Measurements from ENCODE around the gene SCO2. TPM values are rescaled to one million over a fixed set of nuclear protein-coding genes. Genes with fewer than 3 reads are reported as not detected.

Gene SCO2
- total and polyA plus RNA-seq, 9 of the 15 experiments (the other 6 are each of a cell fraction or from before 2014, with no cell fraction given): 0.34 to 4.0 (median 1.1) TPM; not detected in 3

DNA sequence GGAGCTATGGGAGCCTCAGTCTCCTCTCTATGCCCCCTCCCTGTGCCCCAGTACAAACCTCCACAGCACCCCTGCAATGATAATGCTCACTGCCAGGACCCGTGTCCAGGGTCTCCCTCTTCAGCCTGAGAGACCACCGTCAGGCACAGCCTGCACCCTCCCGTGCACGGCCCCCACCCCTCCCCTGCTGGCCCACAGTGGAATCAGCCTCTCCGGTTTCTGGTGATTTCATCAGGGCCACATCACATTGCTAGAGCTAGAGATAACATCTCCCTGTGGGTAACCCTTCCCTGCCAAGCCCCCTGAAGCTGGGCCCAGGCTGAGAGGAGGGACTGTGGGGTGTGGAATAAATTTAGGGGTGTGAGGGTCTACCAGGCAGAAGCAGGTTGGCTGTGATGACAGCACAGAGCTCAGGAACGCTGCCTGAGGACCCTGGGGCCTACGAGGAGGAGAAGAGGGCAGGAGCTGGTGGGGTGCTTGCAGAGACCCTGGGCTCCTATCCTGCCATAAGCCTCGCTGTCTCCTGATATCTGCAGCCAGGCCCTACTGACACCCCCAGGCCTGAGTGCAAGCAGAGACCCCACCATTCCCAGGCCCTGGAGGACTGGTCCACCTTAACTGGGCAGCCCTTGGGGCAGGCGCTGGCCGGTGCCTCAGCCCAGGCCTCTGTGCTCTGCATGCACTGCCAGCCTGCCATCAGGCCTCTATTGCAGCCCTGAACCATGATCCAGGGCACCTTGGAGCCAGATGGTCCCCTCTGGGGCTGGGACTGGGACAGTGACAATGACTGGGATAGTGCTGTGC lies 20.3 kb upstream of the SCO2 start, which contains the start of gene KLHDC7B:
Gene KLHDC7B (plus strand): TSS at position 378 of the 804 bp plus-strand sequence. CDS start 345 bp downstream, at position 723.
- CTCF ChIA-PET (ENCODE audit: low intra/inter-chr PET ratio): no interaction called here
- TF ChIP-seq PURB (CRISPR knock-in tag; IDR thresholded peaks at IDR 0.05; ENCODE audit: low read depth) (no peak), SMC3 (conservative IDR thresholded peaks at IDR 0.05; ENCODE audit: insufficient read depth, low read depth, low read length) (no peak), CEBPG (CRISPR knock-in tag; IDR thresholded peaks at IDR 0.05) (peak; percentile 93), CEBPG (tag; conservative IDR thresholded peaks at IDR 0.05 in 1 of 2, IDR thresholded peaks at IDR 0.05 in 1 of 2) (peak; percentile 65 to 86), TRIM28 (IDR thresholded peaks at IDR 0.05) (no peak), KLF10 (CRISPR knock-in tag; IDR thresholded peaks at IDR 0.05) (no peak), RAD21 (CRISPR knock-in tag; conservative IDR thresholded peaks at IDR 0.05 in 1 of 2, IDR thresholded peaks at IDR 0.05 in 1 of 2) (peak in 1 of 2 experiments; percentile 15; a peak in 1 of 4 replicates), HMG20A (CRISPR knock-in tag; conservative IDR thresholded peaks at IDR 0.05) (no peak), POLR2G (IDR thresholded peaks at IDR 0.05; ENCODE audit: low read depth, low read length) (peak; percentile 28; the same call in 1 of the 2 replicates), DPF2 (IDR thresholded peaks at IDR 0.05) (peak; percentile 26; the same call in 1 of the 2 replicates), ZNF175 (CRISPR knock-in tag; IDR thresholded peaks at IDR 0.05; ENCODE audit: low read depth) (0 out of 2 replicates have a peak, but pooled peaks have one; percentile 65), SMARCA4 (IDR thresholded peaks at IDR 0.05) (peak; percentile 53; the same call in 1 of the 2 replicates), EP300 (IDR thresholded peaks at IDR 0.05; ENCODE audit: low read length) (peak; percentile 79; the same call in 1 of the 2 replicates)
- TF ChIP-seq, protein P1, sequence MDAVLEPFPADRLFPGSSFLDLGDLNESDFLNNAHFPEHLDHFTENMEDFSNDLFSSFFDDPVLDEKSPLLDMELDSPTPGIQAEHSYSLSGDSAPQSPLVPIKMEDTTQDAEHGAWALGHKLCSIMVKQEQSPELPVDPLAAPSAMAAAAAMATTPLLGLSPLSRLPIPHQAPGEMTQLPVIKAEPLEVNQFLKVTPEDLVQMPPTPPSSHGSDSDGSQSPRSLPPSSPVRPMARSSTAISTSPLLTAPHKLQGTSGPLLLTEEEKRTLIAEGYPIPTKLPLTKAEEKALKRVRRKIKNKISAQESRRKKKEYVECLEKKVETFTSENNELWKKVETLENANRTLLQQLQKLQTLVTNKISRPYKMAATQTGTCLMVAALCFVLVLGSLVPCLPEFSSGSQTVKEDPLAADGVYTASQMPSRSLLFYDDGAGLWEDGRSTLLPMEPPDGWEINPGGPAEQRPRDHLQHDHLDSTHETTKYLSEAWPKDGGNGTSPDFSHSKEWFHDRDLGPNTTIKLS (IDR thresholded peaks at IDR 0.05; ENCODE audit: borderline replicate concordance, low read depth): peak; percentile 45; the same call in 1 of the 2 replicates
- TF ChIP-seq, protein P2, sequence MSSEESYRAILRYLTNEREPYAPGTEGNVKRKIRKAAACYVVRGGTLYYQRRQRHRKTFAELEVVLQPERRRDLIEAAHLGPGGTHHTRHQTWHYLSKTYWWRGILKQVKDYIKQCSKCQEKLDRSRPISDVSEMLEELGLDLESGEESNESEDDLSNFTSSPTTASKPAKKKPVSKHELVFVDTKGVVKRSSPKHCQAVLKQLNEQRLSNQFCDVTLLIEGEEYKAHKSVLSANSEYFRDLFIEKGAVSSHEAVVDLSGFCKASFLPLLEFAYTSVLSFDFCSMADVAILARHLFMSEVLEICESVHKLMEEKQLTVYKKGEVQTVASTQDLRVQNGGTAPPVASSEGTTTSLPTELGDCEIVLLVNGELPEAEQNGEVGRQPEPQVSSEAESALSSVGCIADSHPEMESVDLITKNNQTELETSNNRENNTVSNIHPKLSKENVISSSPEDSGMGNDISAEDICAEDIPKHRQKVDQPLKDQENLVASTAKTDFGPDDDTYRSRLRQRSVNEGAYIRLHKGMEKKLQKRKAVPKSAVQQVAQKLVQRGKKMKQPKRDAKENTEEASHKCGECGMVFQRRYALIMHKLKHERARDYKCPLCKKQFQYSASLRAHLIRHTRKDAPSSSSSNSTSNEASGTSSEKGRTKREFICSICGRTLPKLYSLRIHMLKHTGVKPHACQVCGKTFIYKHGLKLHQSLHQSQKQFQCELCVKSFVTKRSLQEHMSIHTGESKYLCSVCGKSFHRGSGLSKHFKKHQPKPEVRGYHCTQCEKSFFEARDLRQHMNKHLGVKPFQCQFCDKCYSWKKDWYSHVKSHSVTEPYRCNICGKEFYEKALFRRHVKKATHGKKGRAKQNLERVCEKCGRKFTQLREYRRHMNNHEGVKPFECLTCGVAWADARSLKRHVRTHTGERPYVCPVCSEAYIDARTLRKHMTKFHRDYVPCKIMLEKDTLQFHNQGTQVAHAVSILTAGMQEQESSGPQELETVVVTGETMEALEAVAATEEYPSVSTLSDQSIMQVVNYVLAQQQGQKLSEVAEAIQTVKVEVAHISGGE (CRISPR knock-in tag; IDR thresholded peaks at IDR 0.05): no peak

More for the DNA sequence above, 20.3 kb upstream of the SCO2 start, which contains the start of gene KLHDC7B:
- Histone ChIP-seq H3K27ac (ENCODE audit: extremely low read depth, low read depth, low read length) (no peak within 1 kb of the TSS), H3K27me3 (ENCODE audit: control insufficient read depth in 2 of 2, insufficient read depth in 2 of 2, low read length in 2 of 2) (no peaks in the 10 kb centered on the region; a peak in 1 of 5 replicates), H3K4me1 (replicated peaks in 1 of 2; ENCODE audit: control insufficient read depth in 2 of 2, insufficient read depth in 2 of 2, low read length in 2 of 2) (peaks cover 2 to 38% of the 10 kb centered on the region in 2 experiments; a peak in 3 of 5 replicates), H3K79me2 (ENCODE audit: control insufficient read depth, insufficient read depth, low read length) (no peaks in the 10 kb centered on the region), H3K36me3 (ENCODE audit: control insufficient read depth, insufficient read depth, low read length) (no peaks in the 10 kb centered on the region), H2AFZ (ENCODE audit: low read depth, low read length) (no peak within 1 kb of the TSS), H3K9me1 (ENCODE audit: control insufficient read depth, insufficient read depth, low read length) (no peaks in the 10 kb centered on the region), H3K9me3 (replicated peaks; ENCODE audit: control insufficient read depth, insufficient read depth, low read depth, low read length) (no peaks in the 10 kb centered on the region), H3K4me3 (no peak within 1 kb of the TSS), H3K4me2 (ENCODE audit: insufficient read depth, low read length) (no peak within 1 kb of the TSS), H3K9ac (ENCODE audit: insufficient read depth in 1 of 2, low read depth in 2 of 2, low read length in 2 of 2) (peak within 1 kb of the TSS in 1 of 2 experiments; percentile 24; a peak in 1 of 4 replicates), H4K20me1 (replicated peaks; ENCODE audit: control insufficient read depth, insufficient read depth, low read length) (no peaks in the 10 kb centered on the region)
- POLR2A ChIA-PET: interaction anchor here (0.9 to 1.0 kb wide), 2 partner anchors 21 to 82 kb away, joined by 3 to 4 read pairs; partner anchors contain the start of genes ARSA and SCO2
- WGBS (ENCODE audit: insufficient coverage, low coverage, missing lambda C conversion rate): 26% methylated on average over 8 of the region's 10 CpGs
- peak; percentile 77 for ATAC-seq
- FAIRE-seq: no peak
- intact Hi-C loops (cut with micrococcal nuclease): no loop called here
- no peak for DNase-seq (ENCODE audit: extremely low read depth in 1 of 4, low spot score in 3 of 4)
- in situ Hi-C loops (cut with MboI): no loop called here
- no TSS peak for BruUV-seq (replicated peaks)
